VCaP (cell line): ENCODE measurements around the gene ZNF491.
"Not testable (repeated sequence)": the region's sequence is repeated elsewhere in the genome, so short reads cannot be mapped to it uniquely, and the experiment has no call there.

Experiments used
- H3K27ac ChIP-seq: fragments of 450-650 bp; 2 replicates; pipeline ENCODE4 v1.5.1; 2017
- CTCF ChIP-seq: fragments of 450-650 bp; conservative IDR thresholded peaks from 2 replicates; pipeline ENCODE4 v1.5.1; 2017; ENCODE audit warnings: mild to moderate bottlenecking, moderate library complexity

ZNF491 gene

GRCh38 chr19:11833541-11833940 is 35.2 kb downstream of the ZNF491 start:
- H3K27ac ChIP-seq, result no peak overlapping the region
- no peak for TF ChIP-seq CTCF

GRCh38 chr19:11835626-11836066 is 37.3 kb downstream of the ZNF491 start:
- not testable (repeated sequence) for H3K27ac ChIP-seq

- H3K27ac ChIP-seq, result peak overlapping the region; percentile 63
- no peak for TF ChIP-seq CTCF
Observed at GRCh38 chr19:11843722-11844121, 45.4 kb downstream of the ZNF491 start.

GRCh38 chr19:11847615-11848014 is 49.3 kb downstream of the ZNF491 start:
- H3K27ac ChIP-seq, result peak overlapping the region; percentile 77

GRCh38 chr19:11848200-11848593 is 49.9 kb downstream of the ZNF491 start:
- no peak for TF ChIP-seq CTCF
- peak overlapping the region; percentile 77 for H3K27ac ChIP-seq

GRCh38 chr19:11848594-11849469 is 50.5 kb downstream of the ZNF491 start, which contains the start of gene ZNF439:
TSS of gene ZNF439 (plus strand) at chr19:11848726. CDS start at chr19:11848868, 142 bp downstream.
- H3K27ac ChIP-seq, result peak within 1 kb of the TSS; percentile 77
- TF ChIP-seq CTCF, result no peak

GRCh38 chr19:11850289-11850688 is 52.0 kb downstream of the ZNF491 start:
- not testable (repeated sequence) for H3K27ac ChIP-seq

GRCh38 chr19:11853358-11853757 is 55.0 kb downstream of the ZNF491 start:
- no peak overlapping the region for H3K27ac ChIP-seq
- no peak for TF ChIP-seq CTCF

- H3K27ac ChIP-seq, result peak overlapping the region; percentile 33
- TF ChIP-seq CTCF, result no peak
Observed at GRCh38 chr19:11856596-11857250, 58.4 kb downstream of the ZNF491 start.
